Right cardiac atrium (tissue), 5 donors: ENCODE measurements around the gene SMAD6. TPM values are rescaled to one million over a fixed set of nuclear protein-coding genes. Genes with fewer than 3 reads are reported as not detected.

Experiments used
- ATAC-seq, 2 donors: fragments of 200-7000 bp; cut with Tn5 transposase; one replicate each; pipeline versions ENCODE4 v1.8.0 to v1.9.1; 2020; ENCODE audit warnings: moderate library complexity in 2 of 2, mild to moderate bottlenecking in 1 of 2
- DNase-seq, 3 donors: peaks; one replicate each; pipeline ENCODE4 v3.0.0-alpha.2; 2020
- H3K27ac ChIP-seq: one replicate; pipeline ENCODE4 v1.5.1; 2013; ENCODE audit warnings: mild to moderate bottlenecking, low read length, control low read depth, moderate library complexity
- H3K27me3 ChIP-seq: one replicate; pipeline ENCODE4 v1.6.1; 2013; ENCODE audit not compliant: control insufficient read depth, insufficient read depth
- H3K4me1 ChIP-seq: one replicate; pipeline ENCODE4 v1.6.1; 2013; ENCODE audit warnings: low read length; ENCODE audit not compliant: control insufficient read depth, insufficient read depth
- H3K4me3 ChIP-seq: one replicate; pipeline ENCODE4 v1.5.1; 2013; ENCODE audit warnings: low read length, control low read depth
- H3K9me3 ChIP-seq: one replicate; pipeline ENCODE4 v1.6.1; 2013; ENCODE audit warnings: low read length; ENCODE audit not compliant: control insufficient read depth
- WGBS: extraction: QIAGEN DNeasy Blood & Tissue Kit; methylation state at CpG from one replicate; pipeline ENCODE4 v1.1.7; 2013; 5-methylcytosine and 5-hydroxymethylcytosine counted together
- intact Hi-C, 4 donors: fragments of 100-400 bp; cut with DNase I; formaldehyde crosslinking; loops; one replicate each; pipeline versions ENCODE4 v1.11.0 to v1.14.0; 2022 to 2023
- polyA plus RNA-seq: library from polyadenylated mRNA; stranded (reverse); fragments of 200-250 nt; gene quantifications from one replicate; pipeline ENCODE4 v1.2.3, GENCODE V29; 2013
- total RNA-seq, 4 donors: library from RNA; stranded (reverse); fragmentation: NEBNext Ultra II Directional; extraction: Animal tissue kit (Norgen Biotek cat#: 25700); gene quantifications; one replicate each; pipeline ENCODE4 v1.2.1, GENCODE V29; 2021
- donor health status: healthy with polysubstance abuse.
- donor health status: DM: no; HTN: yes; CAD: no.
- donor health status: DM: no; HTN: no; CAD: no.
- donor health status: DM: no; HTN: yes; CAD: no; lungs with severe emphysema.
- donor health status: DM: yes; HTN: yes; CAD: no.

The SMAD6 gene
- total and polyA plus RNA-seq, 5 donors: 31.6 to 68.8 (median 63.0) TPM

- peak; percentile 67 to 79 (median 75) for DNase-seq
- no peaks in the 10 kb centered on the region for H3K9me3 ChIP-seq
- no peaks in the 10 kb centered on the region for H3K27me3 ChIP-seq
- 59% methylated on average over 9 of the region's 9 CpGs for WGBS
- peaks cover 35% of the 10 kb centered on the region for H3K4me1 ChIP-seq
- peak; percentile 45 to 69 for ATAC-seq
- peak overlapping the region; percentile 16 for H3K27ac ChIP-seq
- H3K4me3 ChIP-seq: no peak overlapping the region
- intact Hi-C loops: no loop called here
Measured at GRCh38 chr15:66720206-66721010, 18.4 kb downstream of the SMAD6 start.

- H3K4me1 ChIP-seq: peaks cover 35% of the 10 kb centered on the region
- peak in 1 of 3 donors; percentile 33 for DNase-seq
- intact Hi-C loops: no loop called here
- no peak overlapping the region for H3K4me3 ChIP-seq
- H3K27ac ChIP-seq: no peak overlapping the region
- ATAC-seq: no peak
- 54% methylated on average over 8 of the region's 8 CpGs for WGBS
- H3K27me3 ChIP-seq: no peaks in the 10 kb centered on the region
- H3K9me3 ChIP-seq: no peaks in the 10 kb centered on the region
Measured at GRCh38 chr15:66721020-66721419, 19.0 kb downstream of the SMAD6 start.

GRCh38 chr15:66721501-66721937 lies 19.5 kb downstream of the SMAD6 start:
- H3K4me3 ChIP-seq: no peak overlapping the region
- no peaks in the 10 kb centered on the region for H3K9me3 ChIP-seq
- H3K27me3 ChIP-seq: no peaks in the 10 kb centered on the region
- peaks cover 35% of the 10 kb centered on the region for H3K4me1 ChIP-seq
- intact Hi-C loops: no loop called here
- peak overlapping the region; percentile 7 for H3K27ac ChIP-seq
- WGBS: 71% methylated on average over 4 of the region's 4 CpGs
- peak in 1 of 3 donors; percentile 27 for DNase-seq
- ATAC-seq: peak in 1 of 2 donors; percentile 32

- Histone ChIP-seq H3K4me1 (peaks cover 31% of the 10 kb centered on the region), H3K4me3 (no peak overlapping the region), H3K27ac (no peak overlapping the region), H3K27me3 (no peaks in the 10 kb centered on the region), H3K9me3 (no peaks in the 10 kb centered on the region)
- DNase-seq (peak in 1 of 3 donors; percentile 5), ATAC-seq (no peak)
- intact Hi-C loops: no loop called here
- WGBS: 67% methylated on average over 6 of the region's 6 CpGs
Measured at GRCh38 chr15:66721954-66722353, 19.9 kb downstream of the SMAD6 start.

- Histone ChIP-seq H3K27me3 (no peaks in the 10 kb centered on the region), H3K4me3 (no peak overlapping the region), H3K4me1 (peaks cover 29% of the 10 kb centered on the region), H3K9me3 (no peaks in the 10 kb centered on the region), H3K27ac (no peak overlapping the region)
- intact Hi-C loops: no loop called here
- ATAC-seq: no peak
- 43% methylated on average over 5 of the region's 5 CpGs for WGBS
- peak in 1 of 3 donors; percentile 73 for DNase-seq
Measured at GRCh38 chr15:66722757-66723540, 20.9 kb downstream of the SMAD6 start.

- H3K27ac ChIP-seq: no peak overlapping the region
- peak in 1 of 3 donors; percentile 16 for DNase-seq
- no peak overlapping the region for H3K4me3 ChIP-seq
- ATAC-seq: no peak
- intact Hi-C loops: no loop called here
- WGBS: 92% methylated on average over 1 of the region's 1 CpG
- peaks cover 24% of the 10 kb centered on the region for H3K4me1 ChIP-seq
- no peaks in the 10 kb centered on the region for H3K27me3 ChIP-seq
- no peaks in the 10 kb centered on the region for H3K9me3 ChIP-seq
Measured at GRCh38 chr15:66723826-66724731, 22.0 kb downstream of the SMAD6 start.

GRCh38 chr15:66724732-66725463 lies 22.9 kb downstream of the SMAD6 start:
- ATAC-seq (no peak), DNase-seq (peak in 1 of 3 donors; percentile 23)
- Histone ChIP-seq H3K27me3 (no peaks in the 10 kb centered on the region), H3K9me3 (no peaks in the 10 kb centered on the region), H3K4me3 (no peak overlapping the region), H3K27ac (peak overlapping the region; percentile 13), H3K4me1 (peaks cover 21% of the 10 kb centered on the region)
- WGBS: 40% methylated on average over 14 of the region's 14 CpGs
- intact Hi-C loops: no loop called here

- Histone ChIP-seq H3K27ac (no peak overlapping the region), H3K27me3 (no peaks in the 10 kb centered on the region), H3K9me3 (no peaks in the 10 kb centered on the region), H3K4me3 (no peak overlapping the region), H3K4me1 (peaks cover 24% of the 10 kb centered on the region)
- intact Hi-C loops: no loop called here
- ATAC-seq (no peak), DNase-seq (peak in 1 of 3 donors; percentile 38)
Measured at GRCh38 chr15:66725464-66725785, 23.4 kb downstream of the SMAD6 start.

- Histone ChIP-seq H3K4me1 (peaks cover 24% of the 10 kb centered on the region), H3K27ac (no peak overlapping the region)
- ATAC-seq: no peak
Measured at GRCh38 chr15:66726386-66726785, 24.4 kb downstream of the SMAD6 start.

GRCh38 chr15:66729331-66729951 lies 27.4 kb downstream of the SMAD6 start:
- WGBS: 36% methylated on average over 26 of the region's 26 CpGs
- intact Hi-C loops: no loop called here
- H3K4me3 ChIP-seq: no peak overlapping the region
- no peaks in the 10 kb centered on the region for H3K9me3 ChIP-seq
- H3K4me1 ChIP-seq: peaks cover 20% of the 10 kb centered on the region
- peak in 1 of 3 donors; percentile 61 for DNase-seq
- ATAC-seq: peak in 1 of 2 donors; percentile 27
- H3K27me3 ChIP-seq: no peaks in the 10 kb centered on the region
- H3K27ac ChIP-seq: peak overlapping the region; percentile 53

More at GRCh38 chr15:66726386-66726785, 24.4 kb downstream of the SMAD6 start:
- Histone ChIP-seq H3K9me3 (no peaks in the 10 kb centered on the region), H3K4me3 (no peak overlapping the region), H3K27me3 (no peaks in the 10 kb centered on the region)
- intact Hi-C loops: no loop called here
- peak in 1 of 3 donors; percentile 18 for DNase-seq
- WGBS: 68% methylated on average over 2 of the region's 2 CpGs
